ENCODE results near the gene GRAMD1A. TPM values are rescaled to one million over a fixed set of nuclear protein-coding genes. Genes with fewer than 3 reads are reported as not detected.
"Not testable (repeated sequence)": the region's sequence is repeated elsewhere in the genome, so short reads cannot be mapped to it uniquely, and the experiment has no call there.

Gene GRAMD1A
- total RNA-seq, 1 experiment from 2014 or later: 62.7 TPM

DNA sequence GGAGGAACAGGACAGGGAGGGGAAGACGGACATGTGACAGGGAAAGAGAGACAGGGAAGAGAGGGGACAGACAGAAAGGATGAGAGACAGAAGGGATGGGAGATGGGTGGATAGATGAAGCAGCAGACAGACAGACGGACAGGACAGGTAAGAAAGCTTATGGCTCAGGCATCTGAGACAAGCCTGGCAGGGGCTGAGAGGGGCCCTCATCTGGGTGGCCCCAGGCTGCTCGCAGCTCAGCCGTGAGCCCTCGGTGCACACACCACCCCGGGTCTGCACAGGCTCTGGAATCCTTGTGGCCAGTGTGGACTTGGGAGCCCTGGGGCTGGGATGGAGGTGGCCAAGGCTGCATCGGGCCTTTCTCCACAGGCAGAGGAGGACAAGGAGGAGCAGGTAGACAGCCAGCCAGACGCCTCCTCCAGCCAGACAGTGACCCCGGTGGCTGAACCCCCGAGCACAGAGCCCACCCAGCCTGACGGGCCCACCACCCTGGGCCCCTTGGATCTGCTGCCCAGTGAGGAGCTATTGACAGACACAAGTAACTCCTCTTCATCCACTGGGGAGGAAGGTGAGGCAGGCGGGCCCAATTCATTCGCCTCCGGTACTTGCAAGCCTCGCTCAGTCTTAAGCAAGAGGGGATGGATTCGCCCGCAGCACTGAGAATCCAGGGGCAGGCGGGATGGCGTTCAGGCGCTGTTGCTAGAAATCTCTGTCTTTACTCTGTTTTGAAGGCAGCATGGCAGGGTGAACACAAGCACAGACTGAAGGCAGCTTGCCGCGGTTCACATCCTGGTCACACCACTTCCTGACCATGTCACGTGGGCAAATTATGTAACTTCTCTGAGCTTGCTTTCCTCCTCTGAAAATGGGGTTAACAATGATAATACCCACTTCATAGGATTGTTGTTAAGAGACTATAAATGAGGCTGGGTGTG lies 14.0 kb downstream of the GRAMD1A start:
- H3K9me2 ChIP-seq (ENCODE audit: insufficient read depth): no peaks in the 10 kb centered on the region
- H3K4me1 ChIP-seq (replicated peaks; ENCODE audit: insufficient read depth): no peaks in the 10 kb centered on the region
- H3K27ac ChIP-seq: no peak overlapping the region
- H3K4me3 ChIP-seq: no peak overlapping the region
- intact Hi-C loops (cut with micrococcal nuclease; ENCODE audit: unreplicated experiment): loop anchor here (1.0 kb wide), 1 partner anchor 41 kb away; no protein-coding TSS in a partner anchor
- ChIA-PET POLR2A (ENCODE audit: unreplicated experiment) (no interaction called here), CTCF (no interaction called here)
- BruUV-seq (replicated peaks): no TSS peak
- TF ChIP-seq EZH2 (IDR thresholded peaks at IDR 0.05; ENCODE audit: low read depth): no peak
- TF ChIP-seq, protein P1, sequence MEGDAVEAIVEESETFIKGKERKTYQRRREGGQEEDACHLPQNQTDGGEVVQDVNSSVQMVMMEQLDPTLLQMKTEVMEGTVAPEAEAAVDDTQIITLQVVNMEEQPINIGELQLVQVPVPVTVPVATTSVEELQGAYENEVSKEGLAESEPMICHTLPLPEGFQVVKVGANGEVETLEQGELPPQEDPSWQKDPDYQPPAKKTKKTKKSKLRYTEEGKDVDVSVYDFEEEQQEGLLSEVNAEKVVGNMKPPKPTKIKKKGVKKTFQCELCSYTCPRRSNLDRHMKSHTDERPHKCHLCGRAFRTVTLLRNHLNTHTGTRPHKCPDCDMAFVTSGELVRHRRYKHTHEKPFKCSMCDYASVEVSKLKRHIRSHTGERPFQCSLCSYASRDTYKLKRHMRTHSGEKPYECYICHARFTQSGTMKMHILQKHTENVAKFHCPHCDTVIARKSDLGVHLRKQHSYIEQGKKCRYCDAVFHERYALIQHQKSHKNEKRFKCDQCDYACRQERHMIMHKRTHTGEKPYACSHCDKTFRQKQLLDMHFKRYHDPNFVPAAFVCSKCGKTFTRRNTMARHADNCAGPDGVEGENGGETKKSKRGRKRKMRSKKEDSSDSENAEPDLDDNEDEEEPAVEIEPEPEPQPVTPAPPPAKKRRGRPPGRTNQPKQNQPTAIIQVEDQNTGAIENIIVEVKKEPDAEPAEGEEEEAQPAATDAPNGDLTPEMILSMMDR (conservative IDR thresholded peaks at IDR 0.05): no peak
- H3K36me3 ChIP-seq (ENCODE audit: low read depth): no peaks in the 10 kb centered on the region; the same call in 1 of the 2 replicates
- no peaks in the 10 kb centered on the region for H3K79me2 ChIP-seq (ENCODE audit: low read depth)
- H3F3A ChIP-seq (ENCODE audit: insufficient read depth, low read depth): 0 out of 2 replicates have a peak, but pooled peaks cover 4% of the 10 kb centered on the region
- no peak overlapping the region for H3K4me2 ChIP-seq
- H2AFZ ChIP-seq: no peak overlapping the region
- no peaks in the 10 kb centered on the region for H3K27me3 ChIP-seq (ENCODE audit: insufficient read depth, low read depth)
- no peak for DNase-seq
- H3K9me3 ChIP-seq (ENCODE audit: insufficient read depth, low read depth): no peaks in the 10 kb centered on the region
- no peaks in the 10 kb centered on the region for H4K20me1 ChIP-seq (ENCODE audit: insufficient read depth)

DNA sequence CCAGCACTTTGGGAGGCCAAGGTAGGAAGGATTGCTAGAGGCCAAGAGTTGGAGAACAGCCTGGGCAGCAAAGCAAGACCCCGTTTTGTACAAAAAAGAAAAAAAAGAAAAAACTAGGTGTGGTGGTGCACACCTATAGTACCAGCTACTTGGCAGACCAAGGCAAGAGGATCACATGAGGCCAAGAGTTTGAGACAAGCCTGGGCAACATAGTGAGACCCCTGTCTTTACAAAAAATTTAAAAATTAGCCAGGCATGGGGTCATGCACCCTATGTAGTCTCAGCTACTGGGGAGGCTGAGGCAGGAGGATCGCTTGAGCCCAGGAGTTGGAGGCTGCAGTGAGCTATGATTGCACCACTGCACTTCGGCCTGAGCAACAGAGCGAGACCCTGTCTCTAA lies 14.7 kb downstream of the GRAMD1A start:
- H3K9me3 ChIP-seq (ENCODE audit: insufficient read depth, low read depth); H3K4me2 ChIP-seq; H3K36me3 ChIP-seq (ENCODE audit: low read depth); BruUV-seq (replicated peaks); H2AFZ ChIP-seq; POLR2A ChIA-PET (ENCODE audit: unreplicated experiment); CTCF ChIA-PET; H3K79me2 ChIP-seq (ENCODE audit: low read depth); DNase-seq; H3F3A ChIP-seq (ENCODE audit: insufficient read depth, low read depth); H4K20me1 ChIP-seq (ENCODE audit: insufficient read depth); H3K27ac ChIP-seq; H3K4me1 ChIP-seq (replicated peaks; ENCODE audit: insufficient read depth); intact Hi-C loops (cut with micrococcal nuclease; ENCODE audit: unreplicated experiment); H3K9me2 ChIP-seq (ENCODE audit: insufficient read depth); H3K27me3 ChIP-seq (ENCODE audit: insufficient read depth, low read depth); H3K4me3 ChIP-seq: not testable (repeated sequence)

DNA sequence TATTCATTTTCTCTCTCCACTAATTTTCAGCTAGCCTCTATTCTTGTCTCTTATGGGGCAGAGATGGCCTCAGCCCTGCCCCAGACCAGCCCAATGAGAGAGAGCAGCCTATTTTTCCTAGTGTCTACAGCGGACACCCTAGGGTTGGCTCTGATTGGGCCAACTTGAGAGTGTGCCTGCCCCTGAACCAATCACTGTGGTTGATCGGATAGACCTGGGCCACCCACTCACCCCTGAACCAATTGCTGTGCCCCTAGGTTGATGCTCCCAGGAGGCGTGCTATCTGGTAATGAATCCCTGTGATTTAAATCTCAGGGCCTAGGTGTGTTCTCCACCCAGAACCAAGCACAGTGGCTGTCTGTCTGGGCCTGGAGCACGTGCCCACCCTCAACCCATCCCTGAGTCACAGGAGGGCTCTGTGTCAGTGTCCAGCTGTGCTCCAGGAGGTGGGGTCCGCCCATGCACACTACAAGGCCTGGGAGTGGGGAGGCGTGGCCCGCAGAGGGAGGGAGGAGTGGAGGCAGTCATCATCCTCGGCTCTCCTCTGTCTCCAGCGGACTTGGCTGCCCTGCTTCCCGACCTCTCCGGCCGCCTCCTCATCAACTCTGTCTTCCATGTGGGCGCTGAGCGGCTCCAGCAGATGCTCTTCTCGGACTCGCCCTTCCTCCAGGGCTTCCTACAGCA lies 15.3 kb downstream of the GRAMD1A start:
- Histone ChIP-seq H3K27ac (no peak overlapping the region), H3K4me3 (no peak overlapping the region), H3K27me3 (ENCODE audit: insufficient read depth, low read depth) (no peaks in the 10 kb centered on the region), H2AFZ (no peak overlapping the region), H3K9me2 (ENCODE audit: insufficient read depth) (no peaks in the 10 kb centered on the region), H3K9me3 (ENCODE audit: insufficient read depth, low read depth) (no peaks in the 10 kb centered on the region), H3K36me3 (ENCODE audit: low read depth) (no peaks in the 10 kb centered on the region), H3K4me2 (no peak overlapping the region), H3K4me1 (replicated peaks; ENCODE audit: insufficient read depth) (no peaks in the 10 kb centered on the region), H4K20me1 (ENCODE audit: insufficient read depth) (no peaks in the 10 kb centered on the region), H3F3A (ENCODE audit: insufficient read depth, low read depth) (0 out of 2 replicates have a peak, but pooled peaks cover 4% of the 10 kb centered on the region), H3K79me2 (ENCODE audit: low read depth) (no peaks in the 10 kb centered on the region)
- ChIA-PET CTCF (no interaction called here), POLR2A (ENCODE audit: unreplicated experiment) (no interaction called here)
- intact Hi-C loops (cut with micrococcal nuclease; ENCODE audit: unreplicated experiment): no loop called here
- no TSS peak for BruUV-seq (replicated peaks)
- no peak for DNase-seq
- TF ChIP-seq, protein P1 (conservative IDR thresholded peaks at IDR 0.05): no peak

Measured in PC-9 (cell line).